Measurements from ENCODE around the gene TTYH2. TPM values are rescaled to one million over a fixed set of nuclear protein-coding genes. Genes with fewer than 3 reads are reported as not detected.

TTYH2 gene
- total RNA-seq, 1 donor: 1.4 TPM

- Histone ChIP-seq H3K4me1 (ENCODE audit: insufficient read depth, low read length) (no peaks in the 10 kb centered on the region), H3K9me3 (ENCODE audit: low read depth, low read length) (no peaks in the 10 kb centered on the region), H3K4me2 (ENCODE audit: insufficient read depth, low read length) (no peak overlapping the region), H3K27me3 (ENCODE audit: insufficient read depth, low read length) (peaks cover 19% of the 10 kb centered on the region), H3K79me2 (ENCODE audit: insufficient read depth, low read length) (no peaks in the 10 kb centered on the region), H4K20me1 (ENCODE audit: insufficient read depth, low read length) (no peaks in the 10 kb centered on the region), H2AFZ (ENCODE audit: low read length) (no peak overlapping the region), H3K4me3 (ENCODE audit: insufficient read depth, low read length) (no peak overlapping the region), H3K27ac (ENCODE audit: low read depth, low read length) (no peak overlapping the region), H3K36me3 (ENCODE audit: insufficient read depth, low read length) (no peaks in the 10 kb centered on the region)
- no peak for TF ChIP-seq CTCF (IDR thresholded peaks at IDR 0.05; ENCODE audit: extremely low read depth, low read depth, low read length)
- peak; percentile 68 for DNase-seq (ENCODE audit: insufficient read length, low spot score, missing footprints)
These were observed 20.2 kb upstream of the TTYH2 start for GRCh38 chr17:74192950-74193781.

- H3K9me3 ChIP-seq (ENCODE audit: low read depth, low read length): no peaks in the 10 kb centered on the region
- no peaks in the 10 kb centered on the region for H4K20me1 ChIP-seq (ENCODE audit: insufficient read depth, low read length)
- H3K79me2 ChIP-seq (ENCODE audit: insufficient read depth, low read length): no peaks in the 10 kb centered on the region
- H2AFZ ChIP-seq (ENCODE audit: low read length): no peak overlapping the region
- peak; percentile 54 for DNase-seq (ENCODE audit: insufficient read length, low spot score, missing footprints)
- H3K27ac ChIP-seq (ENCODE audit: low read depth, low read length): no peak overlapping the region
- H3K4me1 ChIP-seq (ENCODE audit: insufficient read depth, low read length): no peaks in the 10 kb centered on the region
- TF ChIP-seq CTCF (IDR thresholded peaks at IDR 0.05; ENCODE audit: extremely low read depth, low read depth, low read length): no peak
- no peak overlapping the region for H3K4me2 ChIP-seq (ENCODE audit: insufficient read depth, low read length)
- H3K27me3 ChIP-seq (ENCODE audit: insufficient read depth, low read length): peaks cover 19% of the 10 kb centered on the region
- no peaks in the 10 kb centered on the region for H3K36me3 ChIP-seq (ENCODE audit: insufficient read depth, low read length)
- H3K4me3 ChIP-seq (ENCODE audit: insufficient read depth, low read length): no peak overlapping the region
These were observed 18.7 kb upstream of the TTYH2 start for GRCh38 chr17:74194682-74195081.

GRCh38 chr17:74196541-74197317 lies 16.6 kb upstream of the TTYH2 start:
- no peak for TF ChIP-seq CTCF (IDR thresholded peaks at IDR 0.05; ENCODE audit: extremely low read depth, low read depth, low read length)
- Histone ChIP-seq H4K20me1 (ENCODE audit: insufficient read depth, low read length) (no peaks in the 10 kb centered on the region), H3K27me3 (ENCODE audit: insufficient read depth, low read length) (peaks cover 30% of the 10 kb centered on the region)

GRCh38 chr17:74197801-74198200 lies 15.6 kb upstream of the TTYH2 start:
- Histone ChIP-seq H2AFZ (ENCODE audit: low read length) (no peak overlapping the region), H3K9me3 (ENCODE audit: low read depth, low read length) (no peaks in the 10 kb centered on the region), H3K27me3 (ENCODE audit: insufficient read depth, low read length) (peaks cover 36% of the 10 kb centered on the region), H3K4me2 (ENCODE audit: insufficient read depth, low read length) (no peak overlapping the region), H3K4me1 (ENCODE audit: insufficient read depth, low read length) (no peaks in the 10 kb centered on the region), H3K4me3 (ENCODE audit: insufficient read depth, low read length) (no peak overlapping the region), H3K79me2 (ENCODE audit: insufficient read depth, low read length) (no peaks in the 10 kb centered on the region), H3K36me3 (ENCODE audit: insufficient read depth, low read length) (no peaks in the 10 kb centered on the region), H4K20me1 (ENCODE audit: insufficient read depth, low read length) (no peaks in the 10 kb centered on the region), H3K27ac (ENCODE audit: low read depth, low read length) (no peak overlapping the region)
- no peak for TF ChIP-seq CTCF (IDR thresholded peaks at IDR 0.05; ENCODE audit: extremely low read depth, low read depth, low read length)
- no peak for DNase-seq (ENCODE audit: insufficient read length, low spot score, missing footprints)

More at GRCh38 chr17:74196541-74197317, 16.6 kb upstream of the TTYH2 start:
- Histone ChIP-seq H3K4me3 (ENCODE audit: insufficient read depth, low read length) (no peak overlapping the region), H3K4me1 (ENCODE audit: insufficient read depth, low read length) (no peaks in the 10 kb centered on the region), H3K36me3 (ENCODE audit: insufficient read depth, low read length) (no peaks in the 10 kb centered on the region), H3K27ac (ENCODE audit: low read depth, low read length) (no peak overlapping the region), H2AFZ (ENCODE audit: low read length) (no peak overlapping the region), H3K79me2 (ENCODE audit: insufficient read depth, low read length) (no peaks in the 10 kb centered on the region), H3K9me3 (ENCODE audit: low read depth, low read length) (no peaks in the 10 kb centered on the region), H3K4me2 (ENCODE audit: insufficient read depth, low read length) (no peak overlapping the region)
- no peak for DNase-seq (ENCODE audit: insufficient read length, low spot score, missing footprints)
